ENCODE results near the gene CCDC40.

DNA sequence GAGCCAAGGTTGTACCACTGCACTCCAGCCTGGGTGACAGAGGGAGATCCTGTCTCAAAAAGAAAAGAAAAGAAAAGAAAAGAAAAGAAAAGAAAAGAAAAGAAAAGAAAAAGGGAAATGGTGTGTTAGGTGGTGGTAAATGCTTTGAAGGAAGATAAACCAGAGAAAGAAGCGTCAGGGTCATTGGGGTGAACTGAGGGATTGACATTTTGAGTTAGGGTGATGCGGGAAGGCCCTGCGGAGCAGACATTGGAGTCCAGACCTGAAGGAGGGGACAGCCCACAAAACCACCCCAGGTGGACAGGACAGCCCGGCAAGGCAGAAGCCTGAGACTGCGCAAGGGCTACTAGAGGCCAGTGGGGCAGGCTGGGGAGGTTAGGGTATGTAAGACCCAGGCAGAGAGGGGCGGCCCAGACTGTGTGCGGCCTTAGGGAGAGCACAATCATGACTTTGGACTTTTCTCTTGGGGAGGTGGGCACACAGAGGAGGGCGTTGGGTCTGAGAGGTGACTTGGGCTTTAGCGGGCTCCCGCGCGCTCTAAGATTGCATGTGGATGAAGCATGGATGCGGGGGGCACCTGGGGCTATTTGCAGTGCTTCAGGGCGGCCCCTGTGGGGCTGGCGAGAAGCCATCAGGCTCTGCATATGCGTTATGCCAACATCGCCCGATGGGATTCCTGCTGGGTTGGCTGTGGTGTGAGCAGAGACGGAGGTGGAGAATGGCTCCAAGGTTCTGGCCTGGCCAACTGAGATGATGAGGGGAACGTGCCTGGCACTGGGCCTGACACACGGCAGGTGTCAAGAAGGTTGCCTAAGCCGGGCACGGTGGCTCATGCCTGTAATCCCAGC is 61.6 kb downstream of the CCDC40 start:
- TF ChIP-seq, protein P1, sequence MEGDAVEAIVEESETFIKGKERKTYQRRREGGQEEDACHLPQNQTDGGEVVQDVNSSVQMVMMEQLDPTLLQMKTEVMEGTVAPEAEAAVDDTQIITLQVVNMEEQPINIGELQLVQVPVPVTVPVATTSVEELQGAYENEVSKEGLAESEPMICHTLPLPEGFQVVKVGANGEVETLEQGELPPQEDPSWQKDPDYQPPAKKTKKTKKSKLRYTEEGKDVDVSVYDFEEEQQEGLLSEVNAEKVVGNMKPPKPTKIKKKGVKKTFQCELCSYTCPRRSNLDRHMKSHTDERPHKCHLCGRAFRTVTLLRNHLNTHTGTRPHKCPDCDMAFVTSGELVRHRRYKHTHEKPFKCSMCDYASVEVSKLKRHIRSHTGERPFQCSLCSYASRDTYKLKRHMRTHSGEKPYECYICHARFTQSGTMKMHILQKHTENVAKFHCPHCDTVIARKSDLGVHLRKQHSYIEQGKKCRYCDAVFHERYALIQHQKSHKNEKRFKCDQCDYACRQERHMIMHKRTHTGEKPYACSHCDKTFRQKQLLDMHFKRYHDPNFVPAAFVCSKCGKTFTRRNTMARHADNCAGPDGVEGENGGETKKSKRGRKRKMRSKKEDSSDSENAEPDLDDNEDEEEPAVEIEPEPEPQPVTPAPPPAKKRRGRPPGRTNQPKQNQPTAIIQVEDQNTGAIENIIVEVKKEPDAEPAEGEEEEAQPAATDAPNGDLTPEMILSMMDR (conservative IDR thresholded peaks at IDR 0.05; ENCODE audit: low read depth, low read length), result no peak
- TF ChIP-seq EZH2phosphoT487 (IDR thresholded peaks at IDR 0.05; ENCODE audit: borderline replicate concordance, low read length) (no peak), EZH2 (IDR thresholded peaks at IDR 0.05; ENCODE audit: low read length, unreplicated experiment) (no peak)
